ENCODE results near the gene PSMC3. TPM values are rescaled to one million over a fixed set of nuclear protein-coding genes. Genes with fewer than 3 reads are reported as not detected.

PSMC3 gene
- total and polyA plus RNA-seq, 9 of the 15 experiments (the other 6 are each of a cell fraction or from before 2014, with no cell fraction given) = 44.3 to 324 (median 240) TPM

GRCh38 chr11:47415949-47416472, 10.2 kb downstream of the PSMC3 start (continued):
- TF ChIP-seq ELK1 (CRISPR knock-in tag; IDR thresholded peaks at IDR 0.05) = no peak
- TF ChIP-seq SUPT5H (IDR thresholded peaks at IDR 0.05) = 0 out of 2 replicates have a peak, but pooled peaks have one; percentile 45

DNA sequence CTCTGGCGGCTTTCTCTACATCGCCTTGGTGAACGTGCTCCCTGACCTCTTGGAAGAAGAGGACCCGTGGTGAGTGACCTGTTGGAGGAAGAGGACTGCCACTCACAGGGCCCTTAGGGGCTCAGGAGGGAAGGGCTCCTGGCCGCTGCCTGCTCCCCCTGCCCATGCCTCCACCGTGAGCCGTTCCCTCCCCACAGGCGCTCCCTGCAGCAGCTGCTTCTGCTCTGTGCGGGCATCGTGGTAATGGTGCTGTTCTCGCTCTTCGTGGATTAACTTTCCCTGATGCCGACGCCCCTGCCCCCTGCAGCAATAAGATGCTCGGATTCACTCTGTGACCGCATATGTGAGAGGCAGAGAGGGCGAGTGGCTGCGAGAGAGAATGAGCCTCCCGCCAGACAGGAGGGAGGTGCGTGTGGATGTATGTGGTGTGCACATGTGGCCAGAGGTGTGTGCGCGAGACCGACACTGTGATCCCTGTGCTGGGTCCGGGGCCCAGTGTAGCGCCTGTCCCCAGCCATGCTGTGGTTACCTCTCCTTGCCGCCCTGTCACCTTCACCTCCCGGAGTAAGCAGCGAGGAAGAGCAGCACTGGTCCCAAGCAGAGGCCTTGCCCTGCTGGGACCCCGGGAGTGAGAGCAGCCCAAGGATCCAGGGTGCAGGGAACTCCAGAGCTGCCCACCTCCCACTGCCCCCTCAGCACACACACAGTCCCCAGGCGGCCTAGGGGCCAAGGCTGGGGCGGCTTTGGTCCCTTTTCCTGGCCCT, 11.0 kb downstream of the PSMC3 start:
- Histone ChIP-seq H3K4me1 (replicated peaks in 1 of 2; ENCODE audit: control insufficient read depth in 2 of 2, insufficient read depth in 2 of 2, low read length in 2 of 2) (peaks cover 0 to 53% of the 10 kb centered on the region in 2 experiments; a peak in 2 of 5 replicates), H2AFZ (ENCODE audit: low read depth, low read length) (no peak overlapping the region), H3K9me1 (ENCODE audit: control insufficient read depth, insufficient read depth, low read length) (peaks cover 10% of the 10 kb centered on the region), H3K9ac (ENCODE audit: insufficient read depth in 1 of 2, low read depth in 2 of 2, low read length in 2 of 2) (peak overlapping the region in 1 of 2 experiments; percentile 55; a peak in 1 of 4 replicates), H4K20me1 (replicated peaks; ENCODE audit: control insufficient read depth, insufficient read depth, low read length) (peaks cover 9% of the 10 kb centered on the region; the same call in 1 of the 2 replicates), H3K4me2 (ENCODE audit: insufficient read depth, low read length) (no peak overlapping the region), H3K36me3 (ENCODE audit: control insufficient read depth, insufficient read depth, low read length) (peaks cover 28% of the 10 kb centered on the region), H3K27me3 (ENCODE audit: control insufficient read depth in 2 of 2, insufficient read depth in 2 of 2, low read length in 2 of 2) (no peaks in the 10 kb centered on the region), H3K79me2 (ENCODE audit: control insufficient read depth, insufficient read depth, low read length) (no peaks in the 10 kb centered on the region), H3K4me3 (no peak overlapping the region), H3K9me3 (replicated peaks; ENCODE audit: control insufficient read depth, insufficient read depth, low read depth, low read length) (no peaks in the 10 kb centered on the region), H3K27ac (ENCODE audit: extremely low read depth, low read depth, low read length) (no peak overlapping the region)
- BruUV-seq (replicated peaks) = no TSS peak
- DNase-seq (ENCODE audit: extremely low read depth in 1 of 4, low spot score in 3 of 4) (no peak), ATAC-seq (peak; percentile 6; the same call in 2 of the 3 replicates), FAIRE-seq (no peak)
- POLR2A ChIA-PET = interaction anchor here (2.9 kb wide), 1 partner anchor 11 kb away, joined by 23 read pairs; the partner anchor contains the start of gene PSMC3
- 83% methylated on average over 27 of the region's 31 CpGs for WGBS (ENCODE audit: insufficient coverage, low coverage, missing lambda C conversion rate)
- intact Hi-C loops (cut with micrococcal nuclease) (no loop called here), in situ Hi-C loops (cut with MboI) (no loop called here)
- CTCF ChIA-PET (ENCODE audit: low intra/inter-chr PET ratio) = interaction anchor here (0.7 kb wide), 1 partner anchor 61 kb away, joined by 3 read pairs; no protein-coding TSS in a partner anchor
- TF ChIP-seq POLR2AphosphoS2 (IDR thresholded peaks at IDR 0.05; ENCODE audit: low read length) (no peak), RBFOX2 (IDR thresholded peaks at IDR 0.05; ENCODE audit: low read depth, low read length) (peak; percentile 16; the same call in 1 of the 2 replicates), HNRNPLL (IDR thresholded peaks at IDR 0.05; ENCODE audit: low read depth, low read length, poor library complexity, severe bottlenecking) (peak; percentile 35), TEAD4 (IDR thresholded peaks at IDR 0.05; ENCODE audit: low read length) (no peak), TEAD4 (CRISPR knock-in tag; IDR thresholded peaks at IDR 0.05; ENCODE audit: borderline replicate concordance) (no peak), ZNF239 (CRISPR knock-in tag; IDR thresholded peaks at IDR 0.05) (no peak), ZNF165 (CRISPR knock-in tag; IDR thresholded peaks at IDR 0.05; ENCODE audit: borderline replicate concordance) (no peak), ZNF280A (IDR thresholded peaks at IDR 0.05; ENCODE audit: low read depth, partially characterized antibody) (no peak), ZNF436 (CRISPR knock-in tag; IDR thresholded peaks at IDR 0.05) (no peak), ZNF699 (CRISPR knock-in tag; IDR thresholded peaks at IDR 0.05; ENCODE audit: insufficient replicate concordance) (no peak), DMBX1 (CRISPR knock-in tag; IDR thresholded peaks at IDR 0.05; ENCODE audit: borderline replicate concordance) (no peak), PHB2 (IDR thresholded peaks at IDR 0.05; ENCODE audit: low read depth) (no peak), DLX4 (CRISPR knock-in tag; IDR thresholded peaks at IDR 0.05) (no peak), POLR2A (conservative IDR thresholded peaks at IDR 0.05) (peak; percentile 31; the same call in 1 of the 2 replicates)
